H9 (cell line): ENCODE data around the gene CALML5. TPM values are rescaled to one million over a fixed set of nuclear protein-coding genes. Genes with fewer than 3 reads are reported as not detected.

Source experiments
- DNase-seq: peaks from one replicate; pipeline ENCODE4 v3.0.0-alpha.2; 2017
- H2AFZ ChIP-seq: one replicate; pipeline ENCODE4 v1.6.1; 2013; ENCODE audit warnings: mild to moderate bottlenecking, low read length, control low read depth, moderate library complexity
- H2AK5ac ChIP-seq: 2 replicates; pipeline ENCODE4 v1.6.1; 2013; ENCODE audit warnings: low read length, control low read depth, mixed read lengths; ENCODE audit not compliant: insufficient read length
- H2BK120ac ChIP-seq: one replicate; pipeline ENCODE4 v1.6.1; 2013; ENCODE audit warnings: low read depth, mild to moderate bottlenecking, low read length, control low read depth, inconsistent platforms; ENCODE audit not compliant: poor library complexity, severe bottlenecking
- H2BK12ac ChIP-seq: 2 replicates; pipeline ENCODE4 v1.6.1; 2013; ENCODE audit warnings: low read length, control low read depth, mixed read lengths, low read depth; ENCODE audit not compliant: insufficient read length
- H2BK15ac ChIP-seq: 2 replicates; pipeline ENCODE4 v1.6.1; 2013; ENCODE audit warnings: low read depth, low read length, control low read depth
- H2BK20ac ChIP-seq: one replicate; pipeline ENCODE4 v1.6.1; 2013; ENCODE audit warnings: low read depth, mild to moderate bottlenecking, low read length, control low read depth, inconsistent platforms; ENCODE audit not compliant: poor library complexity, severe bottlenecking
- H2BK5ac ChIP-seq: 2 replicates; pipeline ENCODE4 v1.6.1; 2013; ENCODE audit warnings: low read length, control low read depth, mixed read lengths; ENCODE audit not compliant: insufficient read length
- H3K14ac ChIP-seq: 2 replicates; pipeline ENCODE4 v1.6.1; 2013; ENCODE audit warnings: low read length, control low read depth; ENCODE audit not compliant: insufficient read depth
- H3K18ac ChIP-seq: 2 replicates; pipeline ENCODE4 v1.6.1; 2013; ENCODE audit warnings: low read depth, mild to moderate bottlenecking, mixed read lengths, low read length, control low read depth; ENCODE audit not compliant: insufficient read length
- H3K23ac ChIP-seq: 2 replicates; pipeline ENCODE4 v1.6.1; 2013; ENCODE audit warnings: low read length, control low read depth, mixed read lengths, low read depth; ENCODE audit not compliant: insufficient read length
- H3K23me2 ChIP-seq: 2 replicates; pipeline ENCODE4 v1.6.1; 2013; ENCODE audit warnings: low read depth, mild to moderate bottlenecking, mixed read lengths, low read length, control low read depth; ENCODE audit not compliant: insufficient read length, poor library complexity, severe bottlenecking
- H3K27ac ChIP-seq: 2 replicates; pipeline ENCODE4 v1.5.1; 2013; ENCODE audit warnings: low read length, control low read depth, mixed read lengths, low read depth; ENCODE audit not compliant: insufficient read length
- H3K27me3 ChIP-seq: 2 replicates; pipeline ENCODE4 v1.6.1; 2013; ENCODE audit warnings: low read length, control low read depth, inconsistent platforms; ENCODE audit not compliant: insufficient read depth
- H3K4ac ChIP-seq: 2 replicates; pipeline ENCODE4 v1.6.1; 2013; ENCODE audit warnings: low read depth, mild to moderate bottlenecking, control low read depth, inconsistent platforms, low read length, moderate library complexity
- H3K4me1 ChIP-seq: 2 replicates; pipeline ENCODE4 v1.6.1; 2013; ENCODE audit warnings: low read length, control low read depth, inconsistent platforms; ENCODE audit not compliant: insufficient read depth
- H3K4me2 ChIP-seq: 2 replicates; pipeline ENCODE4 v1.6.1; 2013; ENCODE audit warnings: low read length, control low read depth, mixed read lengths; ENCODE audit not compliant: insufficient read length, insufficient read depth
- H3K56ac ChIP-seq: 2 replicates; pipeline ENCODE4 v1.6.1; 2013; ENCODE audit warnings: low read depth, mild to moderate bottlenecking, mixed read lengths, low read length, control low read depth; ENCODE audit not compliant: insufficient read length
- H3K79me1 ChIP-seq: 2 replicates; pipeline ENCODE4 v1.6.1; 2013; ENCODE audit warnings: low read depth, mild to moderate bottlenecking, moderate library complexity, low read length, control low read depth, inconsistent platforms; ENCODE audit not compliant: insufficient read depth, poor library complexity, severe bottlenecking
- H3K79me2 ChIP-seq: 2 replicates; pipeline ENCODE4 v1.6.1; 2013; ENCODE audit warnings: low read length, control low read depth, inconsistent platforms; ENCODE audit not compliant: insufficient read depth
- H3K9ac ChIP-seq: 2 replicates; pipeline ENCODE4 v1.6.1; 2013; ENCODE audit warnings: low read length, control low read depth, mixed read lengths; ENCODE audit not compliant: insufficient read length; ENCODE audit errors: extremely low read depth
- H3K9me3 ChIP-seq: one replicate; pipeline ENCODE4 v1.6.1; 2013; ENCODE audit warnings: low read depth, low read length, inconsistent platforms; ENCODE audit not compliant: control insufficient read depth
- H3T11ph ChIP-seq: one replicate; pipeline ENCODE4 v1.6.1; 2013; ENCODE audit warnings: mild to moderate bottlenecking, low read length, control low read depth, inconsistent platforms
- H4K20me1 ChIP-seq: one replicate; pipeline ENCODE4 v1.6.1; 2013; ENCODE audit not compliant: control insufficient read depth, insufficient read length, insufficient read depth
- H4K5ac ChIP-seq: 2 replicates; pipeline ENCODE4 v1.6.1; 2013; ENCODE audit warnings: low read depth, mild to moderate bottlenecking, mixed read lengths, low read length, control low read depth; ENCODE audit not compliant: insufficient read length
- H4K8ac ChIP-seq: replicated peaks from 2 replicates; pipeline ENCODE4 v1.6.1; 2013; ENCODE audit warnings: low read length, control low read depth, mixed read lengths, low read depth; ENCODE audit not compliant: insufficient read length
- H4K91ac ChIP-seq: 2 replicates; pipeline ENCODE4 v1.6.1; 2013; ENCODE audit warnings: low read depth, mild to moderate bottlenecking, moderate library complexity, mixed read lengths, low read length, control low read depth; ENCODE audit not compliant: insufficient read length
- H3K27ac Mint-ChIP-seq, 3 experiments: 2 replicates in 2 of 3; 3 replicates in 1 of 3; pipeline ENCODE4 v1.8.0; 2020 to 2021; ENCODE audit warnings: mixed read lengths in 3 of 3, mild to moderate bottlenecking in 1 of 3, moderate library complexity in 1 of 3
- H3K27me3 Mint-ChIP-seq: 2 replicates; pipeline ENCODE4 v1.8.0; 2021; ENCODE audit warnings: low read depth, mild to moderate bottlenecking, moderate library complexity, mixed read lengths
- H3K36me3 Mint-ChIP-seq, 3 experiments: 2 replicates in 2 of 3; 3 replicates in 1 of 3; pipeline ENCODE4 v1.8.0; 2020 to 2021; ENCODE audit warnings: low read depth in 3 of 3, mixed read lengths in 3 of 3; ENCODE audit not compliant: insufficient read depth in 1 of 3
- H3K4me1 Mint-ChIP-seq, 2 experiments: 2 replicates each; pipeline ENCODE4 v1.8.0; 2020; ENCODE audit warnings: mixed read lengths in 2 of 2
- H3K4me3 Mint-ChIP-seq, 2 experiments: 2 replicates in 1 of 2; 3 replicates in 1 of 2; pipeline ENCODE4 v1.8.0; 2020 to 2021; ENCODE audit warnings: mild to moderate bottlenecking in 2 of 2, mixed read lengths in 2 of 2, moderate library complexity in 1 of 2
- H3K9me3 Mint-ChIP-seq, 2 experiments: 2 replicates in 1 of 2; 3 replicates in 1 of 2; pipeline ENCODE4 v1.8.0; 2020; ENCODE audit warnings: mild to moderate bottlenecking in 2 of 2, mixed read lengths in 2 of 2, moderate library complexity in 1 of 2
- WGBS: extraction: QIAGEN DNeasy Blood & Tissue Kit; methylation state at CpG from one replicate; pipeline ENCODE4 v1.1.7; 2013; ENCODE audit warnings: missing lambda C conversion rate, low lambda C conversion rate, mixed read lengths; ENCODE audit not compliant: insufficient read length; ENCODE audit errors: extremely low coverage; 5-methylcytosine and 5-hydroxymethylcytosine counted together
- total RNA-seq: library from RNA; stranded (reverse); gene quantifications from 2 replicates; pipeline ENCODE4 v1.2.1, GENCODE V29; 2021
- TF ChIP-seq, protein P1 (sequence below): fragments of 200-600 bp; sonication (generic); conservative IDR thresholded peaks from 3 replicates; pipeline ENCODE4 v1.8.0; 2021; ENCODE audit warnings: antibody characterized with exemption, mild to moderate bottlenecking

CALML5 gene
- total RNA-seq, 1 experiment from 2014 or later = not detected

DNA sequence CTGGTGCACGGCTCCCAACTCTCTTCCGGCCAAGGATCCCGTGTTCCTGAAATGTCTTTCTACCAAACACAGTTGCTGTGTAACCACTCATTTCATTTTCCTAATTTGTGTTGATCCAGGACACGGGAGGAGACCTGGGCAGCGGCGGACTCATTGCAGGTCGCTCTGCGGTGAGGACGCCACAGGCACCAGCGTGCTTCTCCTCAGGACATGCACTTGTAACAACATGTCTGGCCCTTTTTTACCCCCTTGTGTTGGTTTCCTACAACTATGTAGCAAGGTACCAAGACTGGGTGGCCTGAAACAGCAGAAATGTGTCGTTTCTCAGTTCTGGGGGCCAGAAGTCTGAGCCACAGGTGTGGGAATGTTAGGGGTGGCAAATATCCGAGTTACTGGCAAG, 18.2 kb downstream of the CALML5 start:
- no peak overlapping the region for H3K27ac Mint-ChIP-seq
- TF ChIP-seq, protein P1, sequence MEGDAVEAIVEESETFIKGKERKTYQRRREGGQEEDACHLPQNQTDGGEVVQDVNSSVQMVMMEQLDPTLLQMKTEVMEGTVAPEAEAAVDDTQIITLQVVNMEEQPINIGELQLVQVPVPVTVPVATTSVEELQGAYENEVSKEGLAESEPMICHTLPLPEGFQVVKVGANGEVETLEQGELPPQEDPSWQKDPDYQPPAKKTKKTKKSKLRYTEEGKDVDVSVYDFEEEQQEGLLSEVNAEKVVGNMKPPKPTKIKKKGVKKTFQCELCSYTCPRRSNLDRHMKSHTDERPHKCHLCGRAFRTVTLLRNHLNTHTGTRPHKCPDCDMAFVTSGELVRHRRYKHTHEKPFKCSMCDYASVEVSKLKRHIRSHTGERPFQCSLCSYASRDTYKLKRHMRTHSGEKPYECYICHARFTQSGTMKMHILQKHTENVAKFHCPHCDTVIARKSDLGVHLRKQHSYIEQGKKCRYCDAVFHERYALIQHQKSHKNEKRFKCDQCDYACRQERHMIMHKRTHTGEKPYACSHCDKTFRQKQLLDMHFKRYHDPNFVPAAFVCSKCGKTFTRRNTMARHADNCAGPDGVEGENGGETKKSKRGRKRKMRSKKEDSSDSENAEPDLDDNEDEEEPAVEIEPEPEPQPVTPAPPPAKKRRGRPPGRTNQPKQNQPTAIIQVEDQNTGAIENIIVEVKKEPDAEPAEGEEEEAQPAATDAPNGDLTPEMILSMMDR = no peak
- H3K27me3 ChIP-seq = no peaks in the 10 kb centered on the region
- no CpG with 5 or more reads among the region's 12 CpGs for WGBS
- no peak overlapping the region for H3K23ac ChIP-seq
- H3K18ac ChIP-seq = no peak overlapping the region
- H2BK5ac ChIP-seq = no peak overlapping the region
- H4K20me1 ChIP-seq = no peaks in the 10 kb centered on the region
- no peaks in the 10 kb centered on the region for H3K36me3 Mint-ChIP-seq
- no peak overlapping the region for H3K4me2 ChIP-seq
- no peak overlapping the region; the same call in 1 of the 2 replicates for H3K14ac ChIP-seq
- H3K79me1 ChIP-seq = no peaks in the 10 kb centered on the region
- H3K27ac ChIP-seq = no peak overlapping the region
- H4K91ac ChIP-seq = no peak overlapping the region
- no peak overlapping the region for H3K4ac ChIP-seq
- no peaks in the 10 kb centered on the region for H3K23me2 ChIP-seq
- H2AFZ ChIP-seq = no peak overlapping the region
- no peak overlapping the region for H2AK5ac ChIP-seq
- no peak overlapping the region for H2BK15ac ChIP-seq
- H4K8ac ChIP-seq = no peak overlapping the region
- no peak overlapping the region for H3K9ac ChIP-seq
- H3K4me3 Mint-ChIP-seq = no peak overlapping the region
- peaks cover 10% of the 10 kb centered on the region; the same call in 1 of the 2 replicates for H3K4me1 ChIP-seq
- no peak overlapping the region for H2BK20ac ChIP-seq
- H3K9me3 Mint-ChIP-seq = peaks cover 0 to 3% of the 10 kb centered on the region in 2 experiments; a peak in 2 of 5 replicates
- H3K56ac ChIP-seq = no peak overlapping the region
- DNase-seq = no peak
- peaks cover 3% of the 10 kb centered on the region for H3K27me3 Mint-ChIP-seq
- H2BK12ac ChIP-seq = no peak overlapping the region
- H3K9me3 ChIP-seq = no peaks in the 10 kb centered on the region
- no peaks in the 10 kb centered on the region for H3K79me2 ChIP-seq
- no peak overlapping the region for H2BK120ac ChIP-seq
- H3T11ph ChIP-seq = no peak overlapping the region
- H3K4me1 Mint-ChIP-seq = peaks cover 8 to 19% of the 10 kb centered on the region in 2 experiments
- H4K5ac ChIP-seq = no peak overlapping the region
